C4-2B (cell line): ENCODE results near the gene CELA3B.

Source experiments
- CTCF ChIP-seq: fragments of 450-650 bp; conservative IDR thresholded peaks from 2 replicates; pipeline ENCODE4 v1.5.1; 2017; ENCODE audit warnings: mild to moderate bottlenecking
- ZFX ChIP-seq: fragments of 450-650 bp; IDR thresholded peaks from 2 replicates; pipeline ENCODE4 v1.6.1; 2017

GRCh38 chr1:21937034-21937371, 39.8 kb upstream of the CELA3B start, which contains the start of gene HSPG2:
- TF ChIP-seq CTCF (no peak), ZFX (no peak)
